Keratinocyte (primary cell): ENCODE data around the gene TMEM135. TPM values are rescaled to one million over a fixed set of nuclear protein-coding genes. Genes with fewer than 3 reads are reported as not detected.

Source experiments
- DNase-seq: peaks from one replicate; pipeline ENCODE4 v3.0.0-alpha.2; 2011; ENCODE audit warnings: low read depth, missing footprints, low spot score
- FAIRE-seq: peaks from 2 replicates; lab custom pipeline; 2011; peaks lifted over from hg19 to GRCh38; lab: Jason Lieb, UNC
- H2AFZ ChIP-seq: 2 replicates; pipeline ENCODE4 v1.6.0; 2012; ENCODE audit warnings: low read length, control low read depth, inconsistent platforms; ENCODE audit not compliant: control insufficient read depth
- H3K27ac ChIP-seq: 2 replicates; pipeline ENCODE4 v1.5.1; 2011; ENCODE audit warnings: low read length; ENCODE audit not compliant: control insufficient read depth, insufficient read depth
- H3K27me3 ChIP-seq: 3 replicates; pipeline ENCODE4 v1.6.0; 2011; ENCODE audit warnings: low read length; ENCODE audit not compliant: control insufficient read depth, insufficient read depth; ENCODE audit errors: extremely low read depth
- H3K36me3 ChIP-seq, 2 experiments: 2 replicates in 1 of 2; 3 replicates in 1 of 2; pipeline ENCODE4 v1.5.1; 2011; ENCODE audit warnings: low read length in 2 of 2, mild to moderate bottlenecking in 1 of 2; ENCODE audit not compliant: control insufficient read depth in 2 of 2, insufficient read depth in 2 of 2; ENCODE audit errors: extremely low read depth in 1 of 2
- H3K4me1 ChIP-seq: 3 replicates; pipeline ENCODE4 v1.5.1; 2011; ENCODE audit warnings: low read length; ENCODE audit not compliant: control insufficient read depth, insufficient read depth; ENCODE audit errors: extremely low read depth
- H3K4me2 ChIP-seq: 3 replicates; pipeline ENCODE4 v1.6.0; 2011; ENCODE audit warnings: low read depth, low read length; ENCODE audit not compliant: control insufficient read depth, insufficient read depth; ENCODE audit errors: extremely low read depth
- H3K4me3 ChIP-seq, 3 experiments: fragments of 200-600 bp in 1 of 3; sonication (generic) in 1 of 3; 2 replicates in 2 of 3; 3 replicates in 1 of 3; pipeline ENCODE4 v1.5.1; 2011 to 2016; ENCODE audit warnings: low read length in 3 of 3, mild to moderate bottlenecking in 3 of 3, control low read depth in 2 of 3, inconsistent platforms in 1 of 3, low read depth in 1 of 3, mixed read lengths in 1 of 3, mixed run types in 1 of 3, moderate library complexity in 1 of 3; ENCODE audit not compliant: control insufficient read depth in 2 of 3, insufficient read depth in 2 of 3; ENCODE audit errors: extremely low read depth in 1 of 3
- H3K79me2 ChIP-seq: 2 replicates; pipeline ENCODE4 v1.6.0; 2012; ENCODE audit warnings: low read length; ENCODE audit not compliant: control insufficient read depth, insufficient read depth
- H3K9ac ChIP-seq: 3 replicates; pipeline ENCODE4 v1.6.0; 2011; ENCODE audit warnings: low read length; ENCODE audit not compliant: control insufficient read depth, insufficient read depth; ENCODE audit errors: extremely low read depth
- H3K9me1 ChIP-seq: 3 replicates; pipeline ENCODE4 v1.6.0; 2011; ENCODE audit warnings: low read length; ENCODE audit not compliant: control insufficient read depth, insufficient read depth; ENCODE audit errors: extremely low read depth
- H3K9me3 ChIP-seq: 2 replicates; pipeline ENCODE4 v1.5.1; 2012; ENCODE audit warnings: low read depth, low read length; ENCODE audit not compliant: control insufficient read depth
- H4K20me1 ChIP-seq: 3 replicates; pipeline ENCODE4 v1.6.0; 2011; ENCODE audit warnings: low read length; ENCODE audit not compliant: control insufficient read depth, insufficient read depth; ENCODE audit errors: extremely low read depth
- CTCF ChIP-seq, 3 experiments: IDR thresholded peaks in 1 of 3; conservative IDR thresholded peaks in 1 of 3; optimal IDR thresholded peaks in 1 of 3; 2 replicates in 2 of 3; 3 replicates in 1 of 3; pipeline versions ENCODE3 to v1.5.1; 2011; ENCODE audit warnings: low read length in 3 of 3, mild to moderate bottlenecking in 3 of 3, moderate library complexity in 2 of 3, control low read depth in 1 of 3, inconsistent platforms in 1 of 3; ENCODE audit not compliant: insufficient read depth in 2 of 3; ENCODE audit errors: extremely low read depth in 1 of 3
- EZH2 ChIP-seq: IDR thresholded peaks from one replicate; pipeline ENCODE4 v1.6.1; 2012; ENCODE audit warnings: inconsistent platforms, mild to moderate bottlenecking, low read length, moderate library complexity
- dilution Hi-C: fragments of 300-500 bp; cut with MboI; formaldehyde crosslinking; loops from one replicate; pipeline ENCODE4 v1.7.0; 2020; ENCODE audit warnings: low sequenced_read_pairs; ENCODE audit not compliant: extremely low pct_ligation_motif_present
- polyA plus RNA-seq, 5 experiments: library from polyadenylated mRNA; depleted of rRNA in 3 of 5; stranded (reverse) in 3 of 5; stranded (forward) in 1 of 5; unstranded in 1 of 5; fragments of >200 nt; gene quantifications; 1 replicate in 1 of 5; 2 replicates in 3 of 5; 3 replicates in 1 of 5; pipeline versions ENCODE4 v1.2.1 to v1.2.3, GENCODE V29; 2011 to 2012; ENCODE audit warnings: missing spikeins in 2 of 5, low read depth in 1 of 5, low replicate concordance in 1 of 5

Gene TMEM135
- polyA plus RNA-seq, 1 donor (not counting 4 experiments of a cell fraction or from before 2014, with no cell fraction given) = 15.0 TPM

GRCh38 chr11:87015645-87016044 lies 22.1 kb upstream of the TMEM135 start:
- H2AFZ ChIP-seq = no peak overlapping the region
- H3K9me3 ChIP-seq = no peaks in the 10 kb centered on the region
- no peaks in the 10 kb centered on the region for H3K36me3 ChIP-seq
- H3K27me3 ChIP-seq = no peaks in the 10 kb centered on the region
- dilution Hi-C loops = no loop called here
- H3K4me1 ChIP-seq = no peaks in the 10 kb centered on the region
- no peaks in the 10 kb centered on the region for H3K9me1 ChIP-seq
- FAIRE-seq (no peak), DNase-seq (no peak)
- H3K4me2 ChIP-seq = no peak overlapping the region
- no peaks in the 10 kb centered on the region for H3K79me2 ChIP-seq
- no peak overlapping the region for H3K4me3 ChIP-seq
- no peak overlapping the region for H3K27ac ChIP-seq
- no peaks in the 10 kb centered on the region for H4K20me1 ChIP-seq
- TF ChIP-seq EZH2 (no peak), CTCF (optimal IDR thresholded peaks at IDR 0.05 in 1 of 3, IDR thresholded peaks at IDR 0.05 in 1 of 3, conservative IDR thresholded peaks at IDR 0.05 in 1 of 3; ENCODE audit: extremely low read depth in 1 of 3, insufficient read depth in 2 of 3, low read length in 3 of 3) (no peak)
- no peak overlapping the region for H3K9ac ChIP-seq

GRCh38 chr11:87019613-87020271 lies 18.0 kb upstream of the TMEM135 start:
- no peak for DNase-seq
- H3K36me3 ChIP-seq = no peaks in the 10 kb centered on the region
- H2AFZ ChIP-seq = no peak overlapping the region
- no peak overlapping the region for H3K4me2 ChIP-seq
- H4K20me1 ChIP-seq = no peaks in the 10 kb centered on the region
- no peaks in the 10 kb centered on the region for H3K9me1 ChIP-seq
- no peak overlapping the region for H3K27ac ChIP-seq
- no peaks in the 10 kb centered on the region for H3K27me3 ChIP-seq
- no peak for FAIRE-seq
- H3K4me1 ChIP-seq = no peaks in the 10 kb centered on the region
- TF ChIP-seq CTCF (optimal IDR thresholded peaks at IDR 0.05 in 1 of 3, IDR thresholded peaks at IDR 0.05 in 1 of 3, conservative IDR thresholded peaks at IDR 0.05 in 1 of 3; ENCODE audit: extremely low read depth in 1 of 3, insufficient read depth in 2 of 3, low read length in 3 of 3) (no peak), EZH2 (no peak)
- no peak overlapping the region for H3K4me3 ChIP-seq
- H3K9ac ChIP-seq = no peak overlapping the region
- dilution Hi-C loops = no loop called here
- H3K79me2 ChIP-seq = no peaks in the 10 kb centered on the region
- no peaks in the 10 kb centered on the region for H3K9me3 ChIP-seq
